K562 (cell line): ENCODE results near the gene PPM1H. TPM values are rescaled to one million over a fixed set of nuclear protein-coding genes. Genes with fewer than 3 reads are reported as not detected.
A peak's percentile ranks its signal among the peaks of the same experiment; 100 is the strongest.

Experiments
- ATAC-seq: fragments of 200-7000 bp; cut with Tn5 transposase; 3 replicates; pipeline ENCODE4 v1.9.1; 2020; ENCODE audit warnings: moderate library complexity
- BruUV-seq: library from RNA; stranded (reverse); fragments of 400-500 nt; replicated peaks from 2 replicates; lab custom pipeline; 2021; lab: Mats Ljungman, UMichigan
- CTCF ChIA-PET: fragments of 300-600 bp; formaldehyde crosslinking; extraction: SDS; loops from one replicate; lab custom pipeline; 2021; ENCODE audit warnings: low intra/inter-chr PET ratio; lab: Yijun Ruan, JAX
- POLR2A ChIA-PET: fragments of 300-600, 350-650 bp; sonication (Branson Sonifier 250); formaldehyde crosslinking; extraction: SDS; loops from one replicate; lab custom pipeline; 2021; ENCODE audit warnings: antibody characterized with exemption, inconsistent platforms; lab: Yijun Ruan, JAX
- DNase-seq, 4 experiments: peaks; one replicate each; pipeline versions ENCODE4 v3.0.0 to v3.0.0-alpha.2; 2011 to 2018; ENCODE audit warnings: low spot score in 3 of 4, mixed read lengths in 3 of 4; ENCODE audit errors: extremely low read depth in 1 of 4
- FAIRE-seq: peaks from 2 replicates; lab custom pipeline; 2011; peaks lifted over from hg19 to GRCh38; lab: Jason Lieb, UNC
- H2AFZ ChIP-seq: 2 replicates; pipeline ENCODE4 v1.6.0; 2011; ENCODE audit warnings: low read depth, low read length, control low read depth, inconsistent platforms
- H3K27ac ChIP-seq: fragments of 200-600 bp; 3 replicates; pipeline ENCODE4 v1.8.0; 2011; ENCODE audit warnings: low read depth, mild to moderate bottlenecking, control low read depth, inconsistent platforms, low read length, moderate library complexity, mixed read lengths; ENCODE audit errors: extremely low read depth
- H3K27me3 ChIP-seq, 2 experiments: fragments of 300-600 bp in 1 of 2; 2 replicates in 1 of 2; 3 replicates in 1 of 2; pipeline versions ENCODE4 v1.6.0 to v1.8.0; 2011; ENCODE audit warnings: inconsistent platforms in 2 of 2, low read length in 2 of 2, mild to moderate bottlenecking in 1 of 2, mixed read lengths in 1 of 2, moderate library complexity in 1 of 2; ENCODE audit not compliant: control insufficient read depth in 2 of 2, insufficient read depth in 2 of 2
- H3K36me3 ChIP-seq: fragments of 300-600 bp; 3 replicates; pipeline ENCODE4 v1.8.0; 2011; ENCODE audit warnings: mild to moderate bottlenecking, low read length, inconsistent platforms; ENCODE audit not compliant: control insufficient read depth, insufficient read depth
- H3K4me1 ChIP-seq, 2 experiments: fragments of 200-600 bp in 1 of 2; replicated peaks in 1 of 2; 2 replicates in 1 of 2; 3 replicates in 1 of 2; pipeline versions ENCODE4 v1.5.1 to v1.8.0; 2011; ENCODE audit warnings: inconsistent platforms in 2 of 2, low read length in 2 of 2, mild to moderate bottlenecking in 1 of 2, mixed read lengths in 1 of 2, moderate library complexity in 1 of 2; ENCODE audit not compliant: control insufficient read depth in 2 of 2, insufficient read depth in 2 of 2
- H3K4me2 ChIP-seq: 2 replicates; pipeline ENCODE4 v1.6.1; 2011; ENCODE audit warnings: low read length, control low read depth, inconsistent platforms, mixed read lengths; ENCODE audit not compliant: insufficient read depth
- H3K4me3 ChIP-seq: fragments of 200-600 bp; sonication (generic), shearing (Covaris generic); 2 replicates; pipeline ENCODE4 v1.5.1; 2016; ENCODE audit warnings: control low read depth, inconsistent platforms
- H3K79me2 ChIP-seq: fragments of 200-600 bp; 3 replicates; pipeline ENCODE4 v1.8.0; 2011; ENCODE audit warnings: low read length, inconsistent platforms; ENCODE audit not compliant: control insufficient read depth, insufficient read depth
- H3K9ac ChIP-seq, 2 experiments: 2 replicates each; pipeline versions ENCODE4 v1.6.0 to v1.6.1; 2011; ENCODE audit warnings: low read depth in 2 of 2, low read length in 2 of 2, control low read depth in 1 of 2, inconsistent platforms in 1 of 2, mild to moderate bottlenecking in 1 of 2, mixed read lengths in 1 of 2; ENCODE audit not compliant: insufficient read depth in 1 of 2
- H3K9me1 ChIP-seq: one replicate; pipeline ENCODE4 v1.6.0; 2011; ENCODE audit warnings: inconsistent platforms, mild to moderate bottlenecking, low read length, moderate library complexity; ENCODE audit not compliant: control insufficient read depth, insufficient read depth
- H3K9me3 ChIP-seq: replicated peaks from 2 replicates; pipeline ENCODE4 v1.5.1; 2011; ENCODE audit warnings: low read depth, low read length, inconsistent platforms; ENCODE audit not compliant: control insufficient read depth, insufficient read depth
- H4K20me1 ChIP-seq: replicated peaks from 2 replicates; pipeline ENCODE4 v1.6.1; 2011; ENCODE audit warnings: low read length, inconsistent platforms, mixed read lengths; ENCODE audit not compliant: control insufficient read depth, insufficient read depth
- ARID1B ChIP-seq: fragments of 450-650 bp; IDR thresholded peaks from 2 replicates; pipeline ENCODE4 v1.6.1; 2016; ENCODE audit warnings: antibody characterized with exemption, mild to moderate bottlenecking, inconsistent platforms
- BACH1 ChIP-seq: fragments of 200-800 bp; sonication (Bioruptor generic); IDR thresholded peaks from 2 replicates; pipeline ENCODE4 v1.6.1; 2016; ENCODE audit warnings: missing genetic modification characterization, missing compliant biosample characterization
- CBFA2T3 ChIP-seq: fragments of 450-650 bp; IDR thresholded peaks from 2 replicates; pipeline ENCODE4 v1.6.1; 2017
- CGGBP1 ChIP-seq: fragments of 250-450 bp; sonication (Bioruptor Pico); IDR thresholded peaks from 2 replicates; pipeline ENCODE4 v1.9.0; 2021; ENCODE audit warnings: mild to moderate bottlenecking
- DLX4 ChIP-seq: fragments of 250-450 bp; sonication (Bioruptor Pico); IDR thresholded peaks from 2 replicates; pipeline ENCODE4 v1.6.1; 2021; ENCODE audit warnings: mild to moderate bottlenecking
- GABPA ChIP-seq: fragments of 200-800 bp; sonication (Bioruptor generic); conservative IDR thresholded peaks from 2 replicates; pipeline ENCODE4 v1.6.1; 2016; ENCODE audit warnings: low read depth, missing genetic modification characterization, missing compliant biosample characterization
- KDM1A ChIP-seq, 2 experiments: fragments of 450-650 bp; IDR thresholded peaks; 2 replicates each; pipeline ENCODE4 v1.6.1; 2016; ENCODE audit warnings: mild to moderate bottlenecking in 2 of 2
- MTA2 ChIP-seq: fragments of 450-650 bp; IDR thresholded peaks from 2 replicates; pipeline ENCODE4 v1.6.1; 2016; ENCODE audit warnings: low read depth
- PHB ChIP-seq: fragments of 250-450 bp; sonication (Bioruptor Pico); IDR thresholded peaks from 2 replicates; pipeline ENCODE4 v1.5.0; 2021
- POLR2G ChIP-seq: fragments of 200-400 bp; formaldehyde crosslinking; IDR thresholded peaks from 2 replicates; pipeline ENCODE4 v1.6.1; 2017; ENCODE audit warnings: low read depth, mild to moderate bottlenecking, antibody characterized with exemption, low read length, moderate library complexity
- TRIM25 ChIP-seq: fragments of 450-650 bp; IDR thresholded peaks from 2 replicates; pipeline ENCODE4 v1.7.0; 2016; ENCODE audit warnings: borderline replicate concordance
- ZNF197 ChIP-seq: fragments of 200-800 bp; sonication (Bioruptor generic); IDR thresholded peaks from 2 replicates; pipeline ENCODE4 v1.6.1; 2016; ENCODE audit warnings: low read depth, missing genetic modification characterization, missing compliant biosample characterization
- ZNF311 ChIP-seq: fragments of 250-450 bp; sonication (Bioruptor Pico); IDR thresholded peaks from 2 replicates; pipeline ENCODE4 v1.4.0; 2020; ENCODE audit warnings: mild to moderate bottlenecking, moderate library complexity
- ZNF395 ChIP-seq: fragments of 200-800 bp; sonication (Bioruptor generic); IDR thresholded peaks from 2 replicates; pipeline ENCODE4 v1.6.1; 2017; ENCODE audit warnings: missing genetic modification characterization, missing compliant biosample characterization
- ZNF592 ChIP-seq: fragments of 450-650 bp; IDR thresholded peaks from 2 replicates; pipeline ENCODE4 v1.6.1; 2017; ENCODE audit warnings: antibody characterized with exemption, mild to moderate bottlenecking
- WGBS: fragments of 100-300 bp; shearing (Covaris generic); methylation state at CpG from one replicate; pipeline ENCODE4 v1.1.6; 2016; ENCODE audit warnings: low coverage, mixed read lengths; ENCODE audit not compliant: insufficient coverage; ENCODE audit errors: missing lambda C conversion rate; 5-methylcytosine and 5-hydroxymethylcytosine counted together
- in situ Hi-C: fragments of 300-500 bp; cut with MboI; formaldehyde crosslinking; loops from 4 replicates; pipeline ENCODE4 v1.15.0; 2018; ENCODE audit warnings: inconsistent platforms, mixed read lengths
- intact Hi-C: fragments of 100-400 bp; cut with micrococcal nuclease; formaldehyde crosslinking; loops from 2 replicates; pipeline ENCODE4 v1.14.2; 2022
- polyA plus RNA-seq, 8 experiments: library from polyadenylated mRNA; depleted of rRNA in 4 of 8; stranded (reverse) in 5 of 8; unstranded in 3 of 8; fragments of >200 nt; fragmentation: Nextera tagmentation in 2 of 8; fragmentation: Illumina TruSeq in 1 of 8; extraction: Ambion mirVana in 2 of 8; extraction: Trizol in 1 of 8; gene quantifications; 2 replicates each; pipeline versions ENCODE4 v1.2.1 to v1.2.3, GENCODE V29; 2011 to 2014; ENCODE audit warnings: inconsistent platforms in 1 of 8, missing spikeins in 1 of 8
- total RNA-seq, 7 experiments: library from RNA; depleted of rRNA in 6 of 7; stranded (reverse); fragments of >200 nt in 6 of 7; fragmentation: Illumina TruSeq in 2 of 7; extraction: Trizol in 2 of 7; gene quantifications; 2 replicates each; pipeline versions ENCODE4 v1.2.1 to v1.2.3, GENCODE V29; 2011 to 2021; ENCODE audit warnings: low replicate concordance in 1 of 7

The PPM1H gene
- total and polyA plus RNA-seq, 9 of the 15 experiments (the other 6 are each of a cell fraction or from before 2014, with no cell fraction given) = 5.3 to 29.3 (median 11.3) TPM

GRCh38 chr12:62909340-62909739 lies 25.6 kb downstream of the PPM1H start:
- intact Hi-C loops (no loop called here), in situ Hi-C loops (no loop called here)
- POLR2A ChIA-PET = interaction anchor here (1.5 to 2.3 kb wide), 2 partner anchors 10 to 24 kb away, joined by 3 to 6 read pairs; no protein-coding TSS in a partner anchor
- CTCF ChIA-PET = no interaction called here
- Histone ChIP-seq H3K36me3 (0 out of 3 replicates have a peak, but pooled peaks cover 2% of the 10 kb centered on the region), H3K4me3 (no peak overlapping the region), H3K27ac (peak overlapping the region; percentile 61), H3K4me2 (no peak overlapping the region), H3K9me3 (no peaks in the 10 kb centered on the region), H4K20me1 (0 out of 2 replicates have a peak, but pooled peaks cover 3% of the 10 kb centered on the region), H3K4me1 (peaks cover 20 to 75% of the 10 kb centered on the region in 2 experiments; a peak in 4 of 5 replicates), H3K9ac (no peak overlapping the region), H3K27me3 (no peaks in the 10 kb centered on the region), H3K9me1 (no peaks in the 10 kb centered on the region), H3K79me2 (peaks cover 31% of the 10 kb centered on the region; the same call in 2 of the 3 replicates), H2AFZ (peak overlapping the region; percentile 46; the same call in 1 of the 2 replicates)
- BruUV-seq = no TSS peak
- DNase-seq = no peak
- no peak for FAIRE-seq
- WGBS = 36% methylated on average over 1 of the region's 1 CpG
- peak; percentile 16; the same call in 2 of the 3 replicates for ATAC-seq
- TF ChIP-seq POLR2G (no peak), GABPA (no peak), ZNF197 (0 out of 2 replicates have a peak, but pooled peaks have one; percentile 21), ZNF311 (no peak), ZNF592 (peak; percentile 32; the same call in 1 of the 2 replicates), CBFA2T3 (peak; percentile 54), ARID1B (peak; percentile 11; the same call in 1 of the 2 replicates), TRIM25 (no peak), BACH1 (peak; percentile 31; the same call in 1 of the 2 replicates), ZNF395 (CRISPR knock-in tag) (peak; percentile 50; the same call in 1 of the 2 replicates), MTA2 (no peak), PHB (CRISPR knock-in tag) (no peak), CGGBP1 (CRISPR knock-in tag) (no peak), KDM1A (IDR thresholded peaks at IDR 0.05) (peak in 1 of 2 experiments; percentile 32; a peak in 1 of 4 replicates), DLX4 (CRISPR knock-in tag) (no peak)
